ENCODE measurements around the gene EFL1. TPM values are rescaled to one million over a fixed set of nuclear protein-coding genes. Genes with fewer than 3 reads are reported as not detected.

EFL1 gene
- total RNA-seq, 1 donor = 10.8 TPM

DNA sequence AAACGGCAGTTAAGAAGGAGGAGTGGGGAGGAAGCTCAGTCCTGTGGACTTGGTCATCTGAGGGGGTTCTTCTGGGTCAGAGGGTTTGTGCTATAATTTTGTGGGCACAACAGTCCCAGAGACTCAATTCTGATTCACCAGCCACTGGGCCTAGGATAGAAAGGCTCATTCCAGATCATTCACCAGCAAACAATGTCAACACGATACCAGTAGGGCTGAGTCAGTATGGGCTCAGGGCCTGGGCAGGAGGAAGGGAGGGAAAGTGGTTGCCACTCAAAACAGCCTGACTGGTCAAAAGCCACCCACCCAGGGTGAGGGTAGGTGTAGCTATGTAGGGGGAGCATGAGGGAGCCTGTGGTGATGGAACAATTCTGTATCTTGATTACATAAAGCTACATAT is 129.8 kb downstream of the EFL1 start:
- no peaks in the 10 kb centered on the region for H3K27me3 ChIP-seq (ENCODE audit: insufficient read depth, low read length)
- no peak overlapping the region for H3K4me3 ChIP-seq (ENCODE audit: low read length)
- H3K4me1 ChIP-seq (ENCODE audit: insufficient read depth, low read length) = no peaks in the 10 kb centered on the region
- H3K9me3 ChIP-seq (ENCODE audit: low read depth, low read length) = no peaks in the 10 kb centered on the region

DNA sequence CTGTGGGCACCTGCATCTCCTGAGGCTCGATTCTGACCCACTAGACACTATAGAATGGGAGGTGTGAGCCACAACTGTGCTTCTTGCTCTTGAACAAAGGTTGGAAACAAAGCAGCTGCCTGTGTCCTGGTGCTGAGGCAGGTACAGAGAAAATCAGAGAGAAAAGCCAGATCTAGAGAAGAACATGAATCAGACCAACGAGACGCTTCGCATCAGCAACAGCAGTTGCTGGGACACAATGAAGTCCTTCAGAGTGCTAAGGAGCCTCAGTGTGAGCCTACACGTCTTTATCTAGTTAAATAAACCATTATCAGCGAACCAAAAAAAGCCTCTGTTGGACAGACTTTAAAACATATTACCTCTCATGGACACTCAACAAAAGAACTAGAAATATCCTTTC is 130.4 kb downstream of the EFL1 start:
- no peaks in the 10 kb centered on the region for H3K9me3 ChIP-seq (ENCODE audit: low read depth, low read length)
- H3K4me1 ChIP-seq (ENCODE audit: insufficient read depth, low read length) = no peaks in the 10 kb centered on the region
- H3K27me3 ChIP-seq (ENCODE audit: insufficient read depth, low read length) = no peaks in the 10 kb centered on the region
- no peak overlapping the region for H3K4me3 ChIP-seq (ENCODE audit: low read length)

GRCh38 chr15:82130248-82130647 is 132.3 kb downstream of the EFL1 start:
- Histone ChIP-seq H3K4me3 (ENCODE audit: low read length) (no peak overlapping the region), H3K27me3 (ENCODE audit: insufficient read depth, low read length) (no peaks in the 10 kb centered on the region), H3K4me1 (ENCODE audit: insufficient read depth, low read length) (no peaks in the 10 kb centered on the region), H3K9me3 (ENCODE audit: low read depth, low read length) (no peaks in the 10 kb centered on the region)

- no peak overlapping the region for H3K4me3 ChIP-seq (ENCODE audit: low read length)
Observed at GRCh38 chr15:82129761-82130160, 132.8 kb downstream of the EFL1 start.

DNA sequence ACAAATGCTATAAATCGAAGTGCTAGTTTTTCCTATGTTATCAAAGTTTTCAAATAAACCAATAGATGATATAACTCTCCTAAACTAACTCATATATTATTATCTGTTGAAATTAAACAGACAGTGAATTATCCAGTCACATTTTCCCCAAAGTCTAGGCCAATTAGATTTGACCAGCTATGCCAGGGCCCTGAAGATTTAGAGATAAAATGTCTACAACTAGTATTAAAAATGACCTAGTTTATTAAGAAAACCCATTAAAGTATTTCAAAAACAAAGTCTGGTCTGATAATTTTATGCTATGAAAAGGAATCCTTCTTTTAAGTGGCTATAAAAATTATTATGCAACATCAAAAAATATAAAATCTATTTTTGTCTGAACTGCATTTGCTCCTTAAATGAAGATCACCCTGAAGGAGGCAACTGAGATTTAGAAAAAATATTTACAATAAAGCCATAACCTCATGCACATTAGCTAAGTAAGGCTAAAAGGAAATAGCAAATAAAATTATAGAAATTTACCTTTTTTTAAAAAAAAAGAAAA is 133.3 kb downstream of the EFL1 start:
- H3K4me3 ChIP-seq (ENCODE audit: low read length) = no peak overlapping the region
- H3K27me3 ChIP-seq (ENCODE audit: insufficient read depth, low read length) = no peaks in the 10 kb centered on the region
- no peaks in the 10 kb centered on the region for H3K9me3 ChIP-seq (ENCODE audit: low read depth, low read length)
- H3K4me1 ChIP-seq (ENCODE audit: insufficient read depth, low read length) = no peaks in the 10 kb centered on the region

More at GRCh38 chr15:82129761-82130160, 132.8 kb downstream of the EFL1 start:
- H3K27me3 ChIP-seq (ENCODE audit: insufficient read depth, low read length) = no peaks in the 10 kb centered on the region
- no peaks in the 10 kb centered on the region for H3K9me3 ChIP-seq (ENCODE audit: low read depth, low read length)
- no peaks in the 10 kb centered on the region for H3K4me1 ChIP-seq (ENCODE audit: insufficient read depth, low read length)

- Histone ChIP-seq H3K4me3 (ENCODE audit: low read length) (no peak overlapping the region), H3K4me1 (ENCODE audit: insufficient read depth, low read length) (no peaks in the 10 kb centered on the region)
Observed at GRCh38 chr15:82128401-82129148, 134.0 kb downstream of the EFL1 start.

DNA sequence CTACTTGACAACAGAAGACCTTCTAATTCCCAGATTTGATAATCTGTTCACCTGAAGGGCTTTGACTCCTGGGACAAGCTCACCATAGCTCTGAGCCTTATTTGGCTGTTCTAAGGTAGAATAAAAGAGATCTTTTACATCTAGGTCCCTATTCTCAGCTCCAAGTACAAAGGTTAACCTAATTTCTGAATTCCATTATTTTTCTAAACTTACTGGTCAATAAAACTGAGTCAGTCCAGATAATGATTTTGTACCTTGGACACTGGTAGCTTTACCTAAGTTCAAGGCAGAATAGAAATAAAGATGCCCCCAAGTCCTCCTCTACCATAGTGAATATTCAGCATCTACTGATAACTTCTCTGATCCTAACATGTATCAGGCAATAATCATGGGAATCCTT is 135.0 kb downstream of the EFL1 start:
- Histone ChIP-seq H3K27me3 (ENCODE audit: insufficient read depth, low read length) (no peaks in the 10 kb centered on the region), H3K9me3 (ENCODE audit: low read depth, low read length) (no peaks in the 10 kb centered on the region), H3K4me3 (ENCODE audit: low read length) (no peak overlapping the region), H3K4me1 (ENCODE audit: insufficient read depth, low read length) (no peaks in the 10 kb centered on the region)

More at GRCh38 chr15:82128401-82129148, 134.0 kb downstream of the EFL1 start:
- no peaks in the 10 kb centered on the region for H3K27me3 ChIP-seq (ENCODE audit: insufficient read depth, low read length)
- no peaks in the 10 kb centered on the region for H3K9me3 ChIP-seq (ENCODE audit: low read depth, low read length)

GRCh38 chr15:82126346-82126745 is 136.2 kb downstream of the EFL1 start:
- no peaks in the 10 kb centered on the region for H3K9me3 ChIP-seq (ENCODE audit: low read depth, low read length)
- H3K4me3 ChIP-seq (ENCODE audit: low read length) = no peak overlapping the region
- no peaks in the 10 kb centered on the region for H3K4me1 ChIP-seq (ENCODE audit: insufficient read depth, low read length)
- H3K27me3 ChIP-seq (ENCODE audit: insufficient read depth, low read length) = no peaks in the 10 kb centered on the region

DNA sequence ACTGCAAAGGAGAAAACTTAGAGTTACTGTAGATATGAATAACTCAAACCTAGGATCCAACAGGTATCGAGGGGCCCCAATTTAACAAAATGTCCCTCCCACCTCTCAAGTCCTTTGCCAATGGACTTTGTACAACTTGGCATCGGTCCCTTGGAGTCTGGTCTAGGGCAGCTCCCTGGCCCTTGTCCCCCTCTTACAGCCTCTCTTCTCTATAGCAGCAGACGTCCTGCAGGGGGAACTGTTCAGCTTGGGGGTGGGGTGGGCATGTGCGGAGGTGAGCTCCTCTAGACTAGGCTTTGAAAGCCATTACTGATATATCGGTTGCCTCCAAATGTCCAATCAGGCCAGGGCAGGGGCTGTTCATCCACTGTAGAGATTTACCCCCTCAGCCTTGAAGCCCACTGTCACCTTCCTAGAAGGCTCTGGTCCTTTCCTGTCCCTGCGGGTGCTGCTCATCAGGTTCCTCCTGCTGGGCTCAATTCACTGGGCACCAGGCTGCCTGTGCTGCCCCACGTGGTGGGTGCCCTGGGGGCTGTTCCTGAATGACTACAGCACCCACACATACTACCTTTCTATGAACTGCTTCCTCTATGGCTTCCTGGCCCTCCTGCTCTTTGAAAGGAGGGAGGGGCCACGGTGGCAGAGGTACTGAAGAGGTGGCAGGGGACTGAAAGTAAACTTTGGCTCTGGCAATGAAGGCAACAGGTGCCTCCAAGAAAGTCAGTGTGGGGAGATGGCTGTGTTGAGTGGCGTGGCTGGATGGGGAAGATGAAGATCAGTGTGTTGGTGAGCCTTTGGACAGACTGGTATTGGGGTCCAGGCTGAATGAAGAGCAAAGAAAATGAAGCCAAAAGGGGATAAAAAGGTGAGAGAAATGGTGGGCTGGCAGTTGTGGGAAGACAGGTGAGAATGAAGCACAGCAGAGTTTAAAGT is 137.9 kb downstream of the EFL1 start:
- no peak overlapping the region for H3K4me3 ChIP-seq (ENCODE audit: low read length)

DNA sequence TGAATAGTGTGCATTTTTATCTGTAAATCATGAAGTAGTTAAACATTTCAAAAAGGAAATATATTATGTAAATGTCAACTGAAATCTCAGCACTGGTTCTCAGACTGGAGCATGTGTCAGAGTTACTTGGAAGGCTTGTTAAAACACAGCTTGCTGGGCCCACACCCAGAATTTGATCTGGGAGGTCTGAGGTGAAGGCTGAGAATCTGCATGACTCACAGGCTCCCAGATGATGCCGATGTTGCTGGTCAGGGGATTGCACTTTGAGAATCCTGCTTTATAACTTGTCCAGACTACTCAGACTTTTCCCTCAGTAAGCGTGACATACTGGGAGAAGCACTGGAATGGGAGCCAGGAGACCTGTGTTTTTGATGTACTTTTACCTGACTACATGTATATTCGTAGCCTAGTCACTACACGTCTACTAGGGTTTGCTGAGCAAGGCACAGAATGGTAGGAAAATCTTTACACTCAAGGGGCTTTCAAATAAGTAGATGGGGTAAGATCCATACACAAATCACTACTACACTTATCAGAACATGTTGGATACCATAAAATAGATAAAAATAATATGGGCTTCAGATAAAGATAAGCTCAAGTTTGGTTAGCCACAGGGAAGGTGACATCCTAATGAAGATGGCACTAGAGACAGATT is 139.7 kb downstream of the EFL1 start:
- H3K27me3 ChIP-seq (ENCODE audit: insufficient read depth, low read length) = no peaks in the 10 kb centered on the region
- no peak overlapping the region for H3K4me3 ChIP-seq (ENCODE audit: low read length)
- no peaks in the 10 kb centered on the region for H3K4me1 ChIP-seq (ENCODE audit: insufficient read depth, low read length)

More for the DNA sequence above, 137.9 kb downstream of the EFL1 start:
- Histone ChIP-seq H3K27me3 (ENCODE audit: insufficient read depth, low read length) (no peaks in the 10 kb centered on the region), H3K9me3 (ENCODE audit: low read depth, low read length) (no peaks in the 10 kb centered on the region), H3K4me1 (ENCODE audit: insufficient read depth, low read length) (no peaks in the 10 kb centered on the region)

DNA sequence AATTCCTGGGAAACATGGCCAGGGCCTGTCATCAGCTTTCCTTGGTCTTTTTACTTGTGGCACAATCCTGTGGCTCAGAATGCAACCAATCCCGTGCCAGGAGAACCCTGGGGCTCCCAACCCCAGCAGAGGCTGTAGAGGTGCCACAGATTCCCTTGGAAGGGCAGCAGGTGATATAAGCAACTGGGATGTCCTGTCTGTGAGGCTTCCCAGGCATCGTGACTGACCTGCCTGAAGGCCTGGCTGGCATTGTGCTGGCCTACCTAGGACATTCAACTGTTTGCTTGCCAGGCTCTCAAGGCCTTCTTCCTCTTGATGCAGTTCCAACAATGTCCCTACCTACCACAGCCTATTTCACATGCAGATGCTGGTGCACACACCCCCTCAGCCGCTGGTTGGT is 144.5 kb downstream of the EFL1 start:
- H3K9me3 ChIP-seq (ENCODE audit: low read depth, low read length) = no peaks in the 10 kb centered on the region
- no peaks in the 10 kb centered on the region for H3K27me3 ChIP-seq (ENCODE audit: insufficient read depth, low read length)
- H3K4me1 ChIP-seq (ENCODE audit: insufficient read depth, low read length) = no peaks in the 10 kb centered on the region

More for the DNA sequence above, 139.7 kb downstream of the EFL1 start:
- no peaks in the 10 kb centered on the region for H3K9me3 ChIP-seq (ENCODE audit: low read depth, low read length)

GRCh38 chr15:82117296-82117695 is 145.2 kb downstream of the EFL1 start:
- no peaks in the 10 kb centered on the region for H3K9me3 ChIP-seq (ENCODE audit: low read depth, low read length)
- no peaks in the 10 kb centered on the region for H3K27me3 ChIP-seq (ENCODE audit: insufficient read depth, low read length)
- H3K4me3 ChIP-seq (ENCODE audit: low read length) = no peak overlapping the region
- no peaks in the 10 kb centered on the region for H3K4me1 ChIP-seq (ENCODE audit: insufficient read depth, low read length)

More for the DNA sequence above, 144.5 kb downstream of the EFL1 start:
- no peak overlapping the region for H3K4me3 ChIP-seq (ENCODE audit: low read length)

DNA sequence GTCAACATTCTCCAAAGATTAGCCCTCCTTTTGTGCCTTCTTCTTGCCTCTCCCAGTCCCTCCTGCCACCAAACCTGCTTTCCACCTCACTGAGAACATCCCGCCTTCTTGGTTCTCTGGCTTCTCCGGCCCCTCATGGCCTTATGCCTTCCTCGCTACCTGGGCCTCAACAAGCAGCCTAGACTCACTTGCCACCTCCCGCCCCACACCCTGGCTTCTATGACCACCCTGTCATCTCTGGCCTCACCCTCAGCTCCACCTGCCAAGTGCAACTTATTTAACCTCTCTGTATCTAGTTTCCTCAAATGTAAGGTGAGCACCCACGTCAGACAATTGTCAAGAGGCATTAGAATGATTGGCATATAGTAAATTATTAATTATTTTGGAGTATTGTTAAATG is 147.9 kb downstream of the EFL1 start:
- Histone ChIP-seq H3K27me3 (ENCODE audit: insufficient read depth, low read length) (no peaks in the 10 kb centered on the region), H3K4me3 (ENCODE audit: low read length) (no peak overlapping the region), H3K9me3 (ENCODE audit: low read depth, low read length) (no peaks in the 10 kb centered on the region), H3K4me1 (ENCODE audit: insufficient read depth, low read length) (no peaks in the 10 kb centered on the region)

DNA sequence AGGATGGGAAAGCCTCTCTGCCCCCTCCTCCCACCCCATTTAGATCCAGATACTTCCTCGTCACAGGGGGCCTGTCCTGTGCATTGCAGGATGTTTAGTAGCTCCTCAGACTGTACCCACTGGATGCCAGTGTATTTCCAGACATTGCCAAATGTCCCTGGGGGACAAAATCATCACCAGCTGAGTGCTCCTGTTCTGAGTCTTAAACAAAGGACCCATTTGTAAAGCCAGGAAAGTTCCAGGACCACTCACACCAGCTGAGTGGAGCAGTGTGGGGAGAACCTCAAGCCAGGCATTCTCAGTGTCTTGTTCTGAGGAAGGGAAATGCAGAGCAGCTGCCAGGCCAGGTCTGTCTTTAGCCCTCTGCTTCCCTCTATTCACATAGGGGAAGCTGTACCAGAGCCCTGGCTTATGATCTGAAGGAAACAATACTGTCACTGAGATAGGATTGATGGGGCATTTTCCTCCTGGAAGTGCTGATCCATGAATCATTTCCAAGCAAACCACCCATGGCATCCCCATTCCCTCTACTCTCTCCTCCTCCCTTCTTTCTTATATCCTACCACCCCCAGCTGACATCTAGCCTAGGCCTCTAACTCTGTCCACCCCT is 149.3 kb downstream of the EFL1 start:
- H3K27me3 ChIP-seq (ENCODE audit: insufficient read depth, low read length) = no peaks in the 10 kb centered on the region
- H3K4me3 ChIP-seq (ENCODE audit: low read length) = no peak overlapping the region
- H3K4me1 ChIP-seq (ENCODE audit: insufficient read depth, low read length) = no peaks in the 10 kb centered on the region
- H3K9me3 ChIP-seq (ENCODE audit: low read depth, low read length) = no peaks in the 10 kb centered on the region
